ENCODE results near the gene SAMD4B.

DNA sequence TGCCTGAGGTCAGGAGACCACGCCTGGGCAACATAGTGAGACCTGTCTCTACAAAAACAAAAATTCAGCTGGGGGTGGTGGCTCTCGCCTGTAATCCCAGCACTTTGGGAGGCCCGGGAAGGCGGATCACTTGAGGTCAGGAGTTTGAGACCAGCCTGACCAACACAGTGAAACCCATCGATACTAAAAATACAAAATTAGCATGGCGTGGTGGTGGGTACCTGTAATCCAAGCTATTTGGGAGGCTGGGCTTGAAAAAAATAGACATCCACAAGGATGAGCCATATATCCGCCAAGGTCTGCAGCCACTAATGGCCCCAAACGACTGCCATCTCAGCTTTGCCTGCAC lies 90.4 kb downstream of the SAMD4B start:
- TF ChIP-seq POLR2A (IDR thresholded peaks at IDR 0.05): no peak
- TF ChIP-seq CTCF (IDR thresholded peaks at IDR 0.05): no peak

Measured in thyroid gland (tissue), 4 donors.